ENCODE results near the gene CPAMD8. TPM values are rescaled to one million over a fixed set of nuclear protein-coding genes. Genes with fewer than 3 reads are reported as not detected.
A peak's percentile ranks its signal among the peaks of the same experiment; 100 is the strongest.

The CPAMD8 gene
- 4.0 TPM for total RNA-seq

DNA sequence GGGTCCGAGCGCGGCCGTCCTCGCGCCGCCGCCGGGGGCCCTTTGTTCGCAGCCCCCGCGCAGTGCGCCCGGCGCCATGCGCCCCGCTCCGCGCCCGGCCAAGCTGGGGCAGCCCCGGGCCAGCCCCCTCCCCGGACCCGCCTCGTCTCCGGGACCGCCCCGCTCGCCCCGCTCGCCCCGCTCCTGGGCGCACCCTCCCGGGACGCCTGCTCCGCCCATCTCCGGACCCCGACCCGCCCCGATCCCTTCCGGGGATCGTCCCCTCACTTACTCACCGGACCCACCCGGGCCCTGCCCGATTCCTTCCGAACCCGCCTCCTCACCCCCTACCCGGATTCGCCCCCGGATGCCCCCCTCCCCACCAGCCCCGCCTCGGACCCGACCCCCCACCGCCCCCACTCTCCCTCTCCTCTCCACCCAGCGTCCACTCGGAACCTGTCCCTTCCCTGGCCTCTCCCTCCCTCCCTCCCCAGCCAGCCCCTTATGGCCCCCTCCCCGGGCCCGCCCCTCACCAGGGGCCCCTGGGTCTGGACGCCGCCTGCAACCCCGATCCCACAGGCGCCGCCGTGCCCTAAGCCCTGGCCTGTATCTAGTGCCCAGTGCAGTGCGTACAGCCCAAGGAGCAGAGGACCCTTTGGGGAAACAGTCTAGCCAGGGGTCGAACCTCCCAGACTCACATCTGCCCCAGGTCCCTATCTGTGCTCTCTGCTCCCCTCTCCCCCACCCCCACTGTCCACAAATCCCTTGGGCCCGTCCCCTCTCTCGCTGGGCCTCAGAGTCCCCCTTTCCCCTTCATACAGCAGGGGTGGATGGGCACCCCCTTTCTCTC is at the start of gene CPAMD8:
CPAMD8 (minus strand) TSS at position 105 of the 829 bp plus-strand sequence. CDS start 168 bp downstream, outside the sequence.
- Histone ChIP-seq H3K9me3 (ENCODE audit: low read depth, low read length) (no peaks in the 10 kb centered on the region), H3K4me1 (ENCODE audit: insufficient read depth, low read length) (peaks cover 23% of the 10 kb centered on the region), H3K4me3 (ENCODE audit: low read length) (no peak within 1 kb of the TSS), H3K27me3 (ENCODE audit: insufficient read depth, low read length) (peaks cover 28% of the 10 kb centered on the region)

DNA sequence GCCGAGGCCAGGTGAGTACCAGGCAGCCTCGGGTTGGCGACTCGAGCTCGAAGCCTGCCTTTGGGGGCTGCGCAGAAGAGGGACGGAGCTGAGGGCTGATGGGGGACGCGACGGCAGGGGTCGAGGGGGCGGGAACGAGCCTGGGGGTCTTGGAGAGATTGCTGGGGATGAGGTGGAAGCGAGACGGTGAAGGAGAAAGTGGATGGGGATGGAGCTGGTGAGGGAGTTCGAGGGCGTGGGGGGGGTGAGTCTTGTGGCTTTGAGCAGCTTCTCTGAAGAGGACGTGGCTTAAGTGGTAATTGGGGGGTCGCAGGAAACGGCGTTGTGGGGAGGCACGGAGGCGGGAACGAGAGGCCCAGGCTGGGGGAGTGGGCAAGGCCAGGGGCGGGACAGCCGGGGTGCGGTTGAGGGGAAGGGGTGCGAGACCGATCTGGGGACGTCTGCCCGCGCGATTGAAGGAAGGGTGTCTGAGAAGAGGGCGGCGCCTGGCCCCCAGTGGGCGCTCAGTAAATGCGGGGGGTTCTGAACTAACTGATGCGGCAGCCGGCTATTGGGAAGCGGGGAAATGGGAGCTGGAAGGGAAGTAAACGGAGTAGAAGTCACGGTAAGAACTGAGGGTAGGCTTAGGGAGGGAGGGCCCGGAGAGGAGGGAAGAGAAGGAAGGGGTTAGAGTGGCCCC is 49.4 kb upstream of the CPAMD8 start:
- H3K4me3 ChIP-seq (ENCODE audit: low read length) = peak overlapping the region; percentile 77
- H3K4me1 ChIP-seq (ENCODE audit: insufficient read depth, low read length) = peaks cover 64% of the 10 kb centered on the region
- H3K9me3 ChIP-seq (ENCODE audit: low read depth, low read length) = no peaks in the 10 kb centered on the region

DNA sequence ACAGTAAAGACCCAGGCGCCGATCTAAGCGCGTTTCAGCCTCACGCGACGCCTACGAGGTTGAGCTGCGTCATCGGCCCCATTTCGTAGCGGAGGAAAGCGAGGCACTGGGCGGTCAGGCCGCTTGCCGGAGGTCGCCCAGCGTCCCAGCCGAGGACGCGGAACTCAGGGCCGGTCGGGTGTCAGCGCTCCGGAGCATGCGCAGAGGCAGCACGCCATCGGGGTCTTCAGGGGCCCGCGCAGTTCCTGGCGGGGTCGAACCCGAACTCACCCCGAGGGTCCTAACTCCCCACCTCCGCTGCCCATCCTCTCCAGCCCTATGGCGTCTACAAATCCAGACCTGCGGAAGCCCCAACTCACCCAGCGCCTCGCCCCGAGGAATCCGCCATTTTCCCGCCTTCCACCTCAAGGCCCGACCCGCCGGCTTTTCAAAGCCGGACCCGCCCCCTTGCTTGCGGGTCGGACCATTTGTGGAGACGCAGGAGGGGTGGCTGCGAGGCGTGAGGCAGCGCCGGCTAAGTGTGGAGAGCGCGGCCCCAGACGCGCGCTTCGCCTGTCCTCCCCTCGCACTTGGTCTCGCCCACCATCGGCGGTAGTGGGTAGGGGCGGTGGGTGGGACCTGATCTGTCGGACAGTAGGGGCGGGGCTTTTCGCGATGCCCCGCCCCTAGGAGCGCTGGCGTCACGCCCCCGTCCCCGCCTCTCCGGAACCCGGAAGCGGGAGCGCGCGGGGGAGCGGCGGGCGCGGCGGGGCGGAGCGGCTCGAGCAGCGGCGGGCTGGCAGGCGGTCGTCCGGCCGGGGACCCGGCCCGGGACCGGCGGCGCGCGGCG is 48.6 kb upstream of the CPAMD8 start, which contains the start of the genes HAUS8 and MYO9B:
HAUS8 (minus strand) TSS at position 418 of the 829 bp plus-strand sequence; CDS start at position 388, 30 bp downstream.
MYO9B (plus strand) TSS at position 743 of the 829 bp plus-strand sequence. CDS start 25,941 bp downstream, outside the sequence.
- Histone ChIP-seq H3K27me3 (ENCODE audit: insufficient read depth, low read length) (no peaks in the 10 kb centered on the region), H3K4me3 (ENCODE audit: low read length) (peak within 1 kb of the TSS; percentile 77), H3K9me3 (ENCODE audit: low read depth, low read length) (no peaks in the 10 kb centered on the region), H3K4me1 (ENCODE audit: insufficient read depth, low read length) (peaks cover 57% of the 10 kb centered on the region)

More for the DNA sequence above, 49.4 kb upstream of the CPAMD8 start:
- H3K27me3 ChIP-seq (ENCODE audit: insufficient read depth, low read length) = no peaks in the 10 kb centered on the region

- H3K27me3 ChIP-seq (ENCODE audit: insufficient read depth, low read length) = no peaks in the 10 kb centered on the region
- H3K4me3 ChIP-seq (ENCODE audit: low read length) = peak overlapping the region; percentile 77
- H3K4me1 ChIP-seq (ENCODE audit: insufficient read depth, low read length) = peaks cover 51% of the 10 kb centered on the region
- no peaks in the 10 kb centered on the region for H3K9me3 ChIP-seq (ENCODE audit: low read depth, low read length)
These were observed 48.0 kb upstream of the CPAMD8 start for GRCh38 chr19:17074634-17075034.

GRCh38 chr19:17073869-17074633 is 47.4 kb upstream of the CPAMD8 start:
- H3K4me3 ChIP-seq (ENCODE audit: low read length) = peak overlapping the region; percentile 77
- peaks cover 45% of the 10 kb centered on the region for H3K4me1 ChIP-seq (ENCODE audit: insufficient read depth, low read length)
- no peaks in the 10 kb centered on the region for H3K27me3 ChIP-seq (ENCODE audit: insufficient read depth, low read length)
- no peaks in the 10 kb centered on the region for H3K9me3 ChIP-seq (ENCODE audit: low read depth, low read length)

- Histone ChIP-seq H3K4me1 (ENCODE audit: insufficient read depth, low read length) (peaks cover 34% of the 10 kb centered on the region), H3K4me3 (ENCODE audit: low read length) (no peak overlapping the region), H3K9me3 (ENCODE audit: low read depth, low read length) (no peaks in the 10 kb centered on the region), H3K27me3 (ENCODE audit: insufficient read depth, low read length) (no peaks in the 10 kb centered on the region)
These were observed 44.3 kb upstream of the CPAMD8 start for GRCh38 chr19:17070912-17071311.

GRCh38 chr19:17070421-17070820 is 43.8 kb upstream of the CPAMD8 start:
- no peaks in the 10 kb centered on the region for H3K9me3 ChIP-seq (ENCODE audit: low read depth, low read length)
- no peaks in the 10 kb centered on the region for H3K27me3 ChIP-seq (ENCODE audit: insufficient read depth, low read length)
- no peak overlapping the region for H3K4me3 ChIP-seq (ENCODE audit: low read length)
- H3K4me1 ChIP-seq (ENCODE audit: insufficient read depth, low read length) = peaks cover 34% of the 10 kb centered on the region

GRCh38 chr19:17069193-17069592 is 42.6 kb upstream of the CPAMD8 start:
- no peaks in the 10 kb centered on the region for H3K27me3 ChIP-seq (ENCODE audit: insufficient read depth, low read length)
- H3K4me1 ChIP-seq (ENCODE audit: insufficient read depth, low read length) = peaks cover 29% of the 10 kb centered on the region
- no peaks in the 10 kb centered on the region for H3K9me3 ChIP-seq (ENCODE audit: low read depth, low read length)
- H3K4me3 ChIP-seq (ENCODE audit: low read length) = no peak overlapping the region

DNA sequence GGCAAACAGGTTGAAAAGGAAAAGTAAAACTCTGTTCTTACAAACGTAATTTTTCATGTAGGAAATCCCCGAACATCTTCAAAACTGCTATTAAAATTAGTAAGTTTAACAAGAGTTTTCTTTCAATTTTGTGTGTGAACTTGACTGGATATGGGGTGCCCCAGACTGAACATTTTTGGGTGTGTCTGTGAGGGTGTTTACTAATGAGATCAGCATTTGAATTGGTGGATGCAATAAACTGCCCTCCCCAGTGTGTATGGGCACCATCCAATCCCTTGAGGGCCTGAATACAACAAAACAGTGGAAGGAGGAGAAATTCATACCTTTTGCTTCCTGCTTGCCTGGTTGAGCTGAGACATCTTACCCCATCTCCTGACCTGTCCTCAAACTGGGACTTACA is 36.8 kb upstream of the CPAMD8 start:
- no peaks in the 10 kb centered on the region for H3K27me3 ChIP-seq (ENCODE audit: insufficient read depth, low read length)
- no peak overlapping the region for H3K4me3 ChIP-seq (ENCODE audit: low read length)
- peaks cover 24% of the 10 kb centered on the region for H3K4me1 ChIP-seq (ENCODE audit: insufficient read depth, low read length)
- no peaks in the 10 kb centered on the region for H3K9me3 ChIP-seq (ENCODE audit: low read depth, low read length)

DNA sequence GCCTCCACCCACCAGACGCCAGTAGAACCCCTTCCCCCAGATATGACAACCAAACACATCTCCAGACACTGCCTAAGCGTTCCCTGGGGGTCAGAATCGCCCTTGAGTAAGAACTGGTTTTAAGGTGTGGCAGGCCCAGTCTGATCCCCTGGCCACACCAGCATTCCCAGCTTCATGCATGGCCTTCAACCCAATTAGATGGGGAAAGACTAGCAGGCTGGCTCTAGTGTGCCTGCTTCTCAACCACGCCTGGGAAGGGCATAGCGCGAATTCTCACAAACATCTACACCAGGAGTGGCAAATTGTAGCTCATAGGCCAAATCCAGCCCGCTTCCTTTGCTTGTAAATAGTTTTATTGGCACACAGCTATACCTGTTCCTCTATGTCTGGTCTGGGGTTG is 35.1 kb upstream of the CPAMD8 start:
- H3K4me3 ChIP-seq (ENCODE audit: low read length) = no peak overlapping the region
- H3K9me3 ChIP-seq (ENCODE audit: low read depth, low read length) = no peaks in the 10 kb centered on the region
- no peaks in the 10 kb centered on the region for H3K27me3 ChIP-seq (ENCODE audit: insufficient read depth, low read length)
- H3K4me1 ChIP-seq (ENCODE audit: insufficient read depth, low read length) = peaks cover 13% of the 10 kb centered on the region

DNA sequence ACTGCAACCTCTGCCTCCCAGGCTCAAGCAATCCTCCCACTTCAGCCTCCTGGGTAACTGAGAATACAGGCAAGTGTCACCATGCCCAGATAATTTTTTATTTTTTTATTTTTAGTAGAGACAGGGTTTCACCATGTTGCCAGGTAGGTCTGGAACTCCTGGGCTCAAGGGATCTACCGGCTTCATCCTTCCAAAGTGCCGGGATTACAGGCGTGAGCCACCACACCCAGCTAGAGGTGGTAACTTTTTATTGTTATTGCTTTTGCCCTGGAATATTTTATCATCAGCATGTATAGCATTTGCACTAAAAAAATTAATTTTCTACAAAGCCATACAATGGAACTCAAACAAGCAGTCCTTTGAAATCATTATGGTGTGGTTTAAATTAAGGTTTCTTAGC is 34.6 kb upstream of the CPAMD8 start:
- Histone ChIP-seq H3K4me1 (ENCODE audit: insufficient read depth, low read length) (peaks cover 9% of the 10 kb centered on the region), H3K9me3 (ENCODE audit: low read depth, low read length) (no peaks in the 10 kb centered on the region), H3K27me3 (ENCODE audit: insufficient read depth, low read length) (no peaks in the 10 kb centered on the region), H3K4me3 (ENCODE audit: low read length) (no peak overlapping the region)

DNA sequence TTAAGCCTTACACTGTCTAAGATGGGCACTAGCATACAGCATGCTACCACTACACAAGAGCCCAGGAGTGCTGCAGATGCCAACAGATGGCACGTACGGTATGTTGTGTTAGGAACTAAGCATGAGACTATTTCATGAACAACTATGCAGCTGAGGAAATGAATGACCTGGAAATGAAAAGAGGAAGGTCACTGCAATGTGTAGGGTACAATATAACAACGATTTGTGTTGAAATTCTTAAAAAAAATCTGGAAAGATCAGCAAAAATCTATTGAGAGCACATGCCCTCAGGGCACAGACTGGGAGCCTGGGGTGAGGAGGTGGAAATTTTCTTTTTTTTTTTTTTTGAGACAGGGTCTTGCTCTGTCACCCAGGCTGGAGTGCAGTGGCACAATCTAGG is 34.2 kb upstream of the CPAMD8 start:
- Histone ChIP-seq H3K4me3 (ENCODE audit: low read length) (no peak overlapping the region), H3K4me1 (ENCODE audit: insufficient read depth, low read length) (peaks cover 9% of the 10 kb centered on the region), H3K9me3 (ENCODE audit: low read depth, low read length) (no peaks in the 10 kb centered on the region)

DNA sequence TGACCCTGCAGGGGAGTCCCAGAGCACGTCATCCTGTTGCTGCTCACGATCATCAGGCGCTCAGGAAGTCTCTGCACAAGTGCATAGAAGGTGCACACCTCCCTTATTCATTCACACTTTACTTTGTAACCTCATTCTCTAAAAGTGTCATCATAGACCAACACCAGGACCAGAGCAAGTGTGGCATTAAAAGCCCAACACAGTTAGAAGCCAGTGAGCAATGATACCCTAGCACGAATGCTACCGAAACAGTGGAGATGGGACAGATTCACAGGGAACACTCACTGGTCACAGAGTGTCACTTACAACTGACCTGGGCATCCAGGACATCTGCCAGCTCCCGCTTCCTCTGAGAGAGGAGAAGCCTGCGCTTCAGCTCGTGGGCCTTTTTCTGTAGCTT is 31.6 kb upstream of the CPAMD8 start:
- no peaks in the 10 kb centered on the region for H3K27me3 ChIP-seq (ENCODE audit: insufficient read depth, low read length)
- no peak overlapping the region for H3K4me3 ChIP-seq (ENCODE audit: low read length)
- H3K9me3 ChIP-seq (ENCODE audit: low read depth, low read length) = no peaks in the 10 kb centered on the region
- peaks cover 9% of the 10 kb centered on the region for H3K4me1 ChIP-seq (ENCODE audit: insufficient read depth, low read length)

More for the DNA sequence above, 34.2 kb upstream of the CPAMD8 start:
- H3K27me3 ChIP-seq (ENCODE audit: insufficient read depth, low read length) = no peaks in the 10 kb centered on the region

DNA sequence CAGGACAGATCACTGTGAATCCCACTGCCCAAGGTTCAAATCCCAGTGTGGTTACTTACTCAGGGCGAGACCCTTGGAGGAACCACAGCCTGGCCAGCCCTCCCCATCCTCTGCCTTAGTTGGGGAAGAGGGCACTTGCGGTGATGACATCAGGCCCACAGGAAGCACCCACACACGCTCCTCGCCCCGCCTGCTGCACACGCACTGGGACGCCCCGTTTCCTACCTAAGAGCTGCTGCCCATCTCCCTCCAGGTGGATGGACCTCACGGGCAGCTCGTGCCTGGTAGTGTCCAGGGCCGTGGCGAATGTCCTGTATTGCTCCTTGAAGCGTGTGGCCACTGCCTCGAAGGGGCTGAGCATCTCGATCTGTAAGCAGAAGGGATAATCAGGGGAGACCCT is 29.0 kb upstream of the CPAMD8 start:
- H3K9me3 ChIP-seq (ENCODE audit: low read depth, low read length) = no peaks in the 10 kb centered on the region
- no peaks in the 10 kb centered on the region for H3K27me3 ChIP-seq (ENCODE audit: insufficient read depth, low read length)
- H3K4me3 ChIP-seq (ENCODE audit: low read length) = no peak overlapping the region
- H3K4me1 ChIP-seq (ENCODE audit: insufficient read depth, low read length) = peaks cover 2% of the 10 kb centered on the region

Data from mononuclear cell (primary cell).